Mesenchymal stem cell (in vitro differentiated cells and primary cell): ENCODE measurements around the gene ALK.
A peak's percentile ranks its signal among the peaks of the same experiment; 100 is the strongest.

ENCODE experiments used
- DNase-seq: peaks from one replicate; pipeline ENCODE4 v3.0.0-alpha.2; 2013
- H2AFZ ChIP-seq: one replicate; pipeline ENCODE4 v1.6.1; 2013; ENCODE audit warnings: low read depth, mild to moderate bottlenecking, control low read depth, inconsistent platforms, low read length, moderate library complexity
- H2AK5ac ChIP-seq: 2 replicates; pipeline ENCODE4 v1.6.1; 2013; ENCODE audit warnings: low read length, moderate library complexity, mild to moderate bottlenecking, inconsistent platforms; ENCODE audit not compliant: severe bottlenecking
- H2BK120ac ChIP-seq: one replicate; pipeline ENCODE4 v1.6.1; 2013; ENCODE audit warnings: low read depth, mild to moderate bottlenecking, inconsistent platforms, low read length, moderate library complexity
- H2BK12ac ChIP-seq, 2 experiments: one replicate each; pipeline ENCODE4 v1.6.1; 2013; ENCODE audit warnings: inconsistent platforms in 2 of 2, low read length in 2 of 2, mild to moderate bottlenecking in 2 of 2, moderate library complexity in 2 of 2, control low read depth in 1 of 2
- H2BK15ac ChIP-seq: one replicate; pipeline ENCODE4 v1.6.1; 2013; ENCODE audit warnings: mild to moderate bottlenecking, low read depth, inconsistent platforms; ENCODE audit not compliant: poor library complexity, severe bottlenecking
- H2BK5ac ChIP-seq: 2 replicates; pipeline ENCODE4 v1.6.1; 2013; ENCODE audit warnings: low read depth, mild to moderate bottlenecking, low read length, control low read depth, inconsistent platforms; ENCODE audit not compliant: poor library complexity, severe bottlenecking
- H3K14ac ChIP-seq, 2 experiments: one replicate each; pipeline ENCODE4 v1.6.1; 2013; ENCODE audit warnings: inconsistent platforms in 2 of 2, low read length in 2 of 2, control low read depth in 1 of 2, mild to moderate bottlenecking in 1 of 2, moderate library complexity in 1 of 2
- H3K18ac ChIP-seq, 2 experiments: one replicate each; pipeline ENCODE4 v1.6.1; 2013; ENCODE audit warnings: inconsistent platforms in 2 of 2, low read length in 2 of 2, control low read depth in 1 of 2, low read depth in 1 of 2, mild to moderate bottlenecking in 1 of 2
- H3K23ac ChIP-seq, 2 experiments: one replicate each; pipeline ENCODE4 v1.6.1; 2013; ENCODE audit warnings: inconsistent platforms in 2 of 2, low read length in 2 of 2, mild to moderate bottlenecking in 2 of 2, moderate library complexity in 2 of 2, control low read depth in 1 of 2
- H3K27ac ChIP-seq: 2 replicates; pipeline ENCODE4 v1.5.1; 2013; ENCODE audit warnings: mild to moderate bottlenecking, moderate library complexity, low read length, control low read depth, inconsistent platforms; ENCODE audit not compliant: poor library complexity, severe bottlenecking
- H3K27me3 ChIP-seq, 2 experiments: 2 replicates each; pipeline versions ENCODE4 v1.6.1 to v1.7.0; 2013; ENCODE audit warnings: low read length in 2 of 2, mild to moderate bottlenecking in 2 of 2, moderate library complexity in 2 of 2, control low read depth in 1 of 2, inconsistent platforms in 1 of 2; ENCODE audit not compliant: control insufficient read depth in 1 of 2, insufficient read depth in 1 of 2
- H3K36me3 ChIP-seq, 2 experiments: 2 replicates each; pipeline versions ENCODE4 v1.6.1 to v1.7.0; 2013; ENCODE audit warnings: low read length in 2 of 2, control low read depth in 1 of 2, inconsistent platforms in 1 of 2, low read depth in 1 of 2, mild to moderate bottlenecking in 1 of 2; ENCODE audit not compliant: insufficient read depth in 2 of 2, control insufficient read depth in 1 of 2
- H3K4ac ChIP-seq, 2 experiments: one replicate each; pipeline ENCODE4 v1.6.1; 2013; ENCODE audit warnings: inconsistent platforms in 2 of 2, low read length in 2 of 2, mild to moderate bottlenecking in 2 of 2, moderate library complexity in 2 of 2, control low read depth in 1 of 2, low read depth in 1 of 2
- H3K4me1 ChIP-seq: 2 replicates; pipeline ENCODE4 v1.6.1; 2013; ENCODE audit warnings: low read depth, low read length, control low read depth; ENCODE audit not compliant: control insufficient read depth, insufficient read depth
- H3K4me2 ChIP-seq: 2 replicates; pipeline ENCODE4 v1.6.1; 2013; ENCODE audit warnings: low read length, mild to moderate bottlenecking, inconsistent platforms; ENCODE audit not compliant: poor library complexity, severe bottlenecking
- H3K4me3 ChIP-seq, 2 experiments: 2 replicates each; pipeline versions ENCODE4 v1.5.1 to v1.7.0; 2013; ENCODE audit warnings: low read length in 2 of 2, mild to moderate bottlenecking in 2 of 2, control low read depth in 1 of 2, low read depth in 1 of 2; ENCODE audit not compliant: insufficient read depth in 1 of 2
- H3K79me1 ChIP-seq: replicated peaks from 2 replicates; pipeline ENCODE4 v1.6.1; 2013; ENCODE audit warnings: mild to moderate bottlenecking, control low read depth, low read length, inconsistent platforms; ENCODE audit not compliant: poor library complexity, severe bottlenecking
- H3K9ac ChIP-seq: 2 replicates; pipeline ENCODE4 v1.7.0; 2013; ENCODE audit warnings: mild to moderate bottlenecking, low read length, moderate library complexity
- H3K9me3 ChIP-seq: 2 replicates; pipeline ENCODE4 v1.7.0; 2013; ENCODE audit warnings: mild to moderate bottlenecking, low read length; ENCODE audit not compliant: control insufficient read depth
- H4K8ac ChIP-seq: one replicate; pipeline ENCODE4 v1.6.1; 2013; ENCODE audit warnings: inconsistent platforms, mild to moderate bottlenecking, low read length, moderate library complexity
- H4K91ac ChIP-seq: one replicate; pipeline ENCODE4 v1.6.1; 2013; ENCODE audit warnings: mild to moderate bottlenecking, low read length, inconsistent platforms
- WGBS: methylation state at CpG from one replicate; pipeline ENCODE4 v1.1.7; 2013; ENCODE audit warnings: mixed read lengths; 5-methylcytosine and 5-hydroxymethylcytosine counted together

Gene ALK

GRCh38 chr2:29528371-29528770 is 393.0 kb downstream of the ALK start:
- Histone ChIP-seq H3K23ac (no peak overlapping the region), H3K27me3 (no peaks in the 10 kb centered on the region), H2AFZ (no peak overlapping the region), H2BK12ac (no peak overlapping the region), H3K9me3 (no peaks in the 10 kb centered on the region), H3K4me2 (no peak overlapping the region), H3K4me1 (no peaks in the 10 kb centered on the region), H3K14ac (no peak overlapping the region), H2AK5ac (no peak overlapping the region), H3K4ac (no peak overlapping the region), H2BK5ac (no peak overlapping the region), H3K79me1 (no peaks in the 10 kb centered on the region), H2BK15ac (no peak overlapping the region), H4K91ac (no peak overlapping the region), H3K27ac (no peak overlapping the region), H3K9ac (peak overlapping the region; percentile 70), H3K36me3 (no peaks in the 10 kb centered on the region), H2BK120ac (no peak overlapping the region), H4K8ac (no peak overlapping the region), H3K18ac (no peak overlapping the region), H3K4me3 (no peak overlapping the region)
- DNase-seq, result no peak
- 95% methylated on average over 3 of the region's 4 CpGs for WGBS

GRCh38 chr2:29527947-29528346 is 393.4 kb downstream of the ALK start:
- Histone ChIP-seq H3K23ac (no peak overlapping the region), H3K9ac (no peak overlapping the region), H3K18ac (no peak overlapping the region), H3K36me3 (no peaks in the 10 kb centered on the region), H2BK5ac (no peak overlapping the region), H3K14ac (no peak overlapping the region), H4K8ac (no peak overlapping the region), H3K9me3 (no peaks in the 10 kb centered on the region), H2AK5ac (no peak overlapping the region), H3K79me1 (no peaks in the 10 kb centered on the region), H4K91ac (no peak overlapping the region), H3K27me3 (no peaks in the 10 kb centered on the region), H3K4me2 (no peak overlapping the region), H2BK12ac (no peak overlapping the region), H3K4me3 (no peak overlapping the region), H3K27ac (no peak overlapping the region), H3K4me1 (no peaks in the 10 kb centered on the region), H2BK120ac (no peak overlapping the region), H2BK15ac (no peak overlapping the region), H3K4ac (no peak overlapping the region), H2AFZ (no peak overlapping the region)
- DNase-seq, result no peak
- 85% methylated on average over 8 of the region's 8 CpGs for WGBS

GRCh38 chr2:29526587-29527586 is 394.5 kb downstream of the ALK start:
- Histone ChIP-seq H3K4me2 (no peak overlapping the region), H3K27ac (no peak overlapping the region), H3K9me3 (no peaks in the 10 kb centered on the region), H3K4me3 (no peak overlapping the region), H3K79me1 (no peaks in the 10 kb centered on the region), H3K23ac (no peak overlapping the region), H3K4ac (no peak overlapping the region), H3K4me1 (no peaks in the 10 kb centered on the region), H2AFZ (no peak overlapping the region), H4K8ac (no peak overlapping the region), H2AK5ac (no peak overlapping the region), H2BK5ac (no peak overlapping the region), H3K27me3 (no peaks in the 10 kb centered on the region), H2BK12ac (no peak overlapping the region), H2BK15ac (no peak overlapping the region), H3K36me3 (no peaks in the 10 kb centered on the region), H3K9ac (no peak overlapping the region), H2BK120ac (no peak overlapping the region), H3K14ac (no peak overlapping the region), H3K18ac (no peak overlapping the region), H4K91ac (no peak overlapping the region)
- WGBS, result 86% methylated on average over 6 of the region's 7 CpGs
- no peak for DNase-seq

DNA sequence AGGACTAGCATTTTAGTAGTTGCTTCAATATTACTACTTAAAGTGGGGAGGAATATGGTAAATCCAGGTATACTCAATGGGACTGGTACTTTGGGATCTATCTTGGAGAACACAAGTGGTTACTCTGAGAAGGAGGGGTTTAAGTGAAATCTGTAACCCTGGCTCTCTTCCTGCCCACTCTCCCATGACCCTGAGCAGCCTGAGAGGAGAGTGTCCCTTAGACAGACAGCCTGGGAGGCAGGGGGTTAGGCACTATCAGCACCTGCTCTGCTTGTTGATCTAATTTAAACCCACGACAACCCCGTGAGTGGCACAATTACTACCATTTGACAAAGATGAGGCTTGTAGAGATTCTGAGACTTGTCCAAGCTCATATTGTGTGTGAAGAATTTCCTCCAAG is 395.5 kb downstream of the ALK start:
- Histone ChIP-seq H2AFZ (no peak overlapping the region), H3K79me1 (no peaks in the 10 kb centered on the region), H2BK12ac (no peak overlapping the region), H3K27me3 (no peaks in the 10 kb centered on the region), H3K4me2 (no peak overlapping the region), H3K4me3 (no peak overlapping the region), H3K4ac (no peak overlapping the region), H4K8ac (no peak overlapping the region), H2BK15ac (no peak overlapping the region), H4K91ac (no peak overlapping the region), H2BK120ac (no peak overlapping the region), H3K4me1 (no peaks in the 10 kb centered on the region), H3K18ac (no peak overlapping the region), H3K27ac (no peak overlapping the region), H3K36me3 (no peaks in the 10 kb centered on the region), H2BK5ac (no peak overlapping the region), H3K23ac (no peak overlapping the region), H3K14ac (no peak overlapping the region), H2AK5ac (no peak overlapping the region), H3K9me3 (no peaks in the 10 kb centered on the region), H3K9ac (no peak overlapping the region)
- no peak for DNase-seq
- WGBS, result 100% methylated on average over 2 of the region's 2 CpGs
